GM12874 (cell line): ENCODE results near the gene FCER2.

ENCODE experiments used
- TF ChIP-seq, protein P1 (sequence below): IDR thresholded peaks from 2 replicates; pipeline ENCODE4 v1.5.1; 2011; ENCODE audit warnings: low read depth, mild to moderate bottlenecking, control low read depth, low read length, moderate library complexity; ENCODE audit not compliant: insufficient read depth

FCER2 gene

DNA sequence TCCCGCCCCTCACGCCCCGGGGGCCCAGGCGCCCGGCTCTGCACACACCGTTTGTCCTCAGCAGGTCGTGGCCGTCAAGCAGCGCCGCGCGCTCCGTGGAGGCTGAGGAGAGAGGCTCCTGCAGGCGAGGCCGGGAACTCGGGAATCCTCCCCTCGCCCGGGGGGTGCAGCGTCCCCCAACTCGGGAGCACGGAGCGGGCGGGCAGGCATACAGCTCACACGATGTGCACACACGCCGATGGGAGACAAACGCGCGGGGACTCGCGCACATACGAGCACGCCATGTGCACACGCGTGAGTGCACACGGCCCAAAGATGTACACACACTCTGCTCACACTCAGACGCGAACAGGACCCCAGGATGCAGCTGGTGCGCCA, 29.3 kb upstream of the FCER2 start:
- TF ChIP-seq, protein P1, sequence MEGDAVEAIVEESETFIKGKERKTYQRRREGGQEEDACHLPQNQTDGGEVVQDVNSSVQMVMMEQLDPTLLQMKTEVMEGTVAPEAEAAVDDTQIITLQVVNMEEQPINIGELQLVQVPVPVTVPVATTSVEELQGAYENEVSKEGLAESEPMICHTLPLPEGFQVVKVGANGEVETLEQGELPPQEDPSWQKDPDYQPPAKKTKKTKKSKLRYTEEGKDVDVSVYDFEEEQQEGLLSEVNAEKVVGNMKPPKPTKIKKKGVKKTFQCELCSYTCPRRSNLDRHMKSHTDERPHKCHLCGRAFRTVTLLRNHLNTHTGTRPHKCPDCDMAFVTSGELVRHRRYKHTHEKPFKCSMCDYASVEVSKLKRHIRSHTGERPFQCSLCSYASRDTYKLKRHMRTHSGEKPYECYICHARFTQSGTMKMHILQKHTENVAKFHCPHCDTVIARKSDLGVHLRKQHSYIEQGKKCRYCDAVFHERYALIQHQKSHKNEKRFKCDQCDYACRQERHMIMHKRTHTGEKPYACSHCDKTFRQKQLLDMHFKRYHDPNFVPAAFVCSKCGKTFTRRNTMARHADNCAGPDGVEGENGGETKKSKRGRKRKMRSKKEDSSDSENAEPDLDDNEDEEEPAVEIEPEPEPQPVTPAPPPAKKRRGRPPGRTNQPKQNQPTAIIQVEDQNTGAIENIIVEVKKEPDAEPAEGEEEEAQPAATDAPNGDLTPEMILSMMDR: no peak

DNA sequence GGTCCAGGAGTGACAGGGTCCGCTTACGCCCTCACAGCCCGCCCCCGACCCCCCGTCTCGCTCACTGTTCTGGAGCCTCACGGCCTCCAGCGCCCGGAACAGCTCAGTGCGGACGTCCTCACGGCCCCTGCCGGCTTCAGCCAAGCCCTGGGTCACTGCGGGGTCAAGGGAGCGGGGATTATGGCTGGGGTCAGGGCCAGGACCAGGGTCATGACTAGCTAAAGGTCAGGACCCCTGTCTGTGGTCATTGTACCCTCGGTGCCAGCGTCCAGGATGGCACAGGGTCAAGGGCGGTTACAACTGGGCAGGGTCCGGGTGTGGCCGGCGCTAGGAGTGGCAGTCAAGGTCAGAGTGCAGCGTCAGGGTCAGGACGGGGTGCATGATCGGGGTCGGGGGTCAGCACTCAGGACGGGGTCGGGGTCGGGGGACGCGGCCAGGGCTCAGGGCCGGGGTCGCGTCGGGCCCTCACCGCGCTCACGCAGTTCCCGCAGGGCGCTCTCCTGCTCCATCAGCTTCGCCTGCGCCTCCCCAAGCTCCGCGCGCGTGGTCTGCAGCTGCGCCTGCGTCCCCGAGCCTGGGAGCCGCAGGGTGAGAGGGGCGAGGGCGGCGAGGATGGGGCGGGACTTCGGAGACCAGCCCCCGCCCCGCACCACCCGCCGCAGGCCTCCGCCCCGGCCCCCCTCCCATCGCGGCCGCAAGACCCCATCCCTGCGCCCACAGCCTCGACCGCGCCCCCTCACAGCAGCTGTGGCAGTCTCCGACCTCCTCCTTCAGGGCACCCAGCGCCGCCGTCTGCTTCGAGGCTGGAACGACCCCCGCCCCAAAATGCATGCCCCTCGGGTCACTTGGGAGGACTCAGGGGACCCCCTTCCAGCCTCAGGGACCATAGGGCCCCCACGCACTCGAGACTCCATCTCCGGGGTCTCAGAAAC, 28.6 kb upstream of the FCER2 start:
- TF ChIP-seq, protein P1: no peak

DNA sequence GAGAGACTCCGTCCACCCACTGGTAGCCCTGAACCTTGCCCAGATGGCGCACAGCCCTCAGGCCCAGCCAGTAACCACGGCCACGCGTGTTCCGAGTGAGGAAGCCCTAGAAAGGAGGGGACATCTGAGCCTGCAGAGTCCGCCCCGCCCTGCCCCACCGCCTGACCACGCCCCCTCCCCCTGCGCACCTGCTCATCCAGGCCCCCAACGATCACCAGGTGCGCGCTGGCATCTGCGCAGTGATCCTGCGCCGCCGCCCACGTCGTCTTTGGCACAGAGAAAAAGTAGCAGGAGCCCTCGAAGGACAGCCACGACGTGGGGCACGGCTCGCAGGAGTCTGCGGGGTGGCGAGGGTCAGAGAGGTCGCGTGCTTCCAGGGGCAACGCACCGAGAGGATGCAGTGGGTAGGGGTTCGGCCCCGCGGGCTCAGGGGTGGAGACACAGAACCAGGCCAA, 27.9 kb upstream of the FCER2 start:
- TF ChIP-seq, protein P1: no peak

DNA sequence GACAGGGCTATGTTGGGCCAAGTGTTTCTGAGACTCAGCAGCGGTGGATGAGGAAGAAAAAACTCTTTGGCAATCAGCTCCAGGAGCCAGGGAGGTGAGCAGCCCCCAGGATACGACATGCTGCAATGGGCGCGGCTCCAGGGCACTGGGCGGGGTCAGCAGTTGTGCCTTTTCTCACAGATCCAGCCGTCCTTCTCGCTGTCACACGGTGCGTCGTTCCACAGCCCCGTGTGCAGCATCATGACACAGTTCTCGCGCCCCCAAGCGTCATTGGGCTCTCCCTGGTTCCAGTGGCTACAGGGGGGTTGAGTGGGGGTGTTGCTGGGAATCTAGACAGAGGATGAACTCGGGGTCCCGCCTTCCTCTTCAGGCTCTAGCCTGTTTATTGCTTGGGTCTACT, 27.3 kb upstream of the FCER2 start:
- TF ChIP-seq, protein P1: no peak

DNA sequence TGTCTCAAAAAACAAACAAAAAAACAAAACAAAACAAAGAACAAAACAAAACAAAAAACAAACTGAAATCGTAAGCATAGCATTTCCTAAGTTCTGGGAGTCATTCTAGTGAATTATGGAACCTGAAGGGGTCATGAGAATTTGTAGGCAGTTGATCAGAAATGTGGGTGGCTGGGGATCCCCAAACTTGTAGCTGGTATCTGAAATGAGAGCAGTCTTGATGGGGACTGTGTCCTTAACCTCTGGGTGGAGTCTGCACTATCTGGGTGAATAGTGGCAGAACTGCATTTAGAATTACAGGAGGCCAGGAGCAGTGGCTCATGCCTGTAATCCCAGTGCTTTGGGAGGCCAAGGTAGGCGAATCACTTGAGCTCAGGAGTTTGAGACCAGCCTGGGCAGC, 23.9 kb upstream of the FCER2 start:
- TF ChIP-seq, protein P1: no peak

DNA sequence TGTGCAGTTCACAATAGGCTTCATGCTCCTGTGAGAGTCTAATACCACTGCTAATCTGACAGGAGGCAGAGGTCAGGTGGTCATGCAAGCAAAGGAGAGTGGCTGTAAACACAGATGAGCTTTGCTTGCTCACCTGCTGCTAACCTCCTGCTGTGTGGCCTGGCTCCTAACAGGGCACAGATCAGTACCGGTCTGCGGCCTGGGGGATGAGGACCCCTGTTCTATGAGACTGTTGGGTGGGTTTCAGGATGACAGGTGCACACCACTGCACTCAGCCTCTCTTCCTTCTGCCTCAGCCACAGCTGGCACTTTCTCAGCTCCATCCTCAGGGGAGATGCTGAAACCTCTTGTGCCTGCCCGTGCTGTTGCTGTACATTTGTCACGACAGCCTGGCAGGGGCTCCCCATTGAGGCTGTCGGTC, 20.3 kb upstream of the FCER2 start:
- TF ChIP-seq, protein P1: no peak

DNA sequence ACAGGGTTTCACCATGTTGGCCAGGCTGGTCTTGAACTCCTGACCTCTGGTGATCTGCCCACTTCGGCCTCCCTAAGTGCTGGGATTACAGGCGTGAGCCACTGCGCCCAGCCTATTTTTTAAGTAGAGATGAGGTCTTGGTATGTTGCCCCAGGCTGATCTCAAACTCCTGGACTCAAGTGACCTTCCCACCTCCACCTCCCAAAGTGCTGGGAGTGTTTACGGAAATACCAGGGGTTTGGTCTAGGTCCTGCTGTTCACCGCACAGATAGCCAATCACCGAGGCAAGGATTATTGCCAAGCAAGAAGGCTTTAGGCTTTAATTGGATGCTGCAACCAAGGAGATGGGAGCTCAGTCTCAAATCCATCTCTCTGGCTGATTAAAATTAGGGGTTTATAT, 18.4 kb upstream of the FCER2 start:
- TF ChIP-seq, protein P1: no peak
